Fibroblast of upper back skin (primary cell): Measurements from ENCODE around the gene DAW1.

ENCODE experiments used
- DNase-seq: peaks from one replicate; pipeline ENCODE4 v3.0.0-alpha.2; 2013

Gene DAW1

DNA sequence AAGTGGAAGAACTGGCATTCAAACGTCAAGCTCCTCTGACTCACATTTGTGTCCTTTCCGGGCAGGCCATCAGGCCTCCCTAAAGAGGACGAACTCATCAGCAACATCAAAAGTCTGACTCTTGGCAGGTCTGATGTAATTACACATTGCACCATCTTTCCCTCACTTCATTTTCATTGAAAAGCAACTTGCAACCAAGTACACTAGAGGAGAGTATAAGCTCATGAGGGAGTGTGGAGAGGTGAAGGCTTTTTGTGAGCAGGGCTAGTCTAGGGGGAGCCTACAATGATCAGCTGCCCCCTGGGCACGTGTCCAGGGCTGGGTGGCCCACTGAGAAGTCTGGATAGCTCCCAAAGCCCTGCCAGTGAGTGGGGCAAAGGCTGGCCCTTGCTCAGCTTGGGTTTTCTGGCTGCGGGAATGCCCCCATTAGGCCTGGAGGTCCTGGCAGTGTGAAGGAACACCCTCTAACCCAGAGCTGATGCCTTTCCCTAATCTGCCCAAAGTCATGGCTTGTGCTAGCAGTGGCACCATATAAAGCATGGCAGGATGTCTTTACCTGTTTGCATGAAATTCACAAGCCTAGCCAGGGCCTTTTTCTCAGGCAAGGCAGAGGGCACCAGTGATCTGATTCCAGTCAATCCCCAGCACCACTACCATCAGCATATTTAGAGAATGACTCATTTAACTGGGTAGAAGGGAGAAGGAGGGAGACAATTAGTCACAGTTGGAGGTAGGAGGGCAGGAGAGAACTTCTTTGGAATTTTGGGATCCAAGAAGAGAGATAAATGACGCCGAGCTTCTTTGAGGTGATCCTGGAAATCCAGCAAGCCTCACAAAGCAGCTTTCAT lies 8.5 kb upstream of the DAW1 start:
- DNase-seq = peak; percentile 77

DNA sequence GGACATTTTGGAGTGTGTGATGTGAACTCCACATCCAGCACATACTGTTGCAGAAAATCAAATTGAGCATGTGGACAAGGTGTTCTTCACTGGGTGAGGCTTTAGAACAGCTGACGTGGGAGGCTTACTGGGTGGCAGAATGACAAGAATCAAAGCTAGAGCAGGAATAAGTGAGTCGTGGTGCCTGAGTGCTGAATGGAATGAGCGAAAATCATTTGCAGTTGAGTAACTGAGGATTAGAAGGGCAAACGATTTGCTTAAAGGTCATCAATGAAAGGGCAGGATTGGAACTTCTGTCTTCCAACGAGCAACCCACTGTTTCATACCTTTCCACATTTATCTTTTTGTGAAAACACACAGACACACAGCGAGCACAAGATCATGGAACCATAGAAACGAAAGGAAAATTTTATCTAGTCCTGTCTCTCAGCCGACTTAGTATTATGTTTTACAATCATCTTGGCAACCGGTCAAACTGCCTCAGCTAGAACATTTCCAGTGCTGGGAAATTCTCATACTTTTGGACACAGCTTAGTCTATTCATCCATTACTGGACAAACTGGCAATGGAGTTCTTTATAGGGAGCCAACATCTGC lies 7.2 kb upstream of the DAW1 start:
- peak; percentile 46 for DNase-seq

DNA sequence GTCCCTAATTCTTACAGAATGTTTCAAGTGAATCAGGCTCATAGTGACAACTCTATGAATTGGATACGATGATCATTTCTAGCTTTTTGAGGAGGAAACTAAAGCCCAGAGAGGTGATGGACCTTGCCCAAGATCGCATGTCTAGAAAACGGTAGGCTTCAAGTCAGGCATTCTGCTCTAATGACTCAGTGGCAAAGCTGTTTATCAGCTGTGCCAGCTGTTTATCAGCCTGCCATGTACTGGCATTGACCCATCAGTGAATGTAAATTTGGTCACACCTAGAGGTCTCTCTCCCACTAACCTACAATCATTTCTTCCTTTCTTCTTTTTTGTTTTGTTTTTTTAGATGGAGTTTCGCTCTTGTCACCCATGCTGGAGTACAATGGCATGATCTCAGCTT lies 6.1 kb upstream of the DAW1 start:
- no peak for DNase-seq

DNA sequence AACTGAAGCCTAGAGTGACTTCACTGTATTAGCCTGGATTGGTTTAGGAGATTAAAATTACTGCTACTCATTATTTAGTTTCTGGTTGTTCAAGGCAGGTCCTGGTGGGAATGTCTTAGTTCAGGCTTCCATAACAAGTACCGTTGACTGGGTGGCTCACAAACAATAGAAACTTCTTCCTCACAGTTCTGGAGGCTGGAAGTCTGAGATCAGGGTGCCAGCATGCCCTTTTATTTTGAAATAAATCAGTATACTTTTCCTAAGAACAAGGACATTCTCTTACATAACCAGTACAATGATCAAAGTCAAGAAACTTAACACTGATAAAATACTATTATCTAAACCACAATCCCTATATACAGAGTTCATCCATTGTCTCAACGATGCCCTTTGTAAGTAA lies 4.0 kb upstream of the DAW1 start:
- DNase-seq = no peak

DNA sequence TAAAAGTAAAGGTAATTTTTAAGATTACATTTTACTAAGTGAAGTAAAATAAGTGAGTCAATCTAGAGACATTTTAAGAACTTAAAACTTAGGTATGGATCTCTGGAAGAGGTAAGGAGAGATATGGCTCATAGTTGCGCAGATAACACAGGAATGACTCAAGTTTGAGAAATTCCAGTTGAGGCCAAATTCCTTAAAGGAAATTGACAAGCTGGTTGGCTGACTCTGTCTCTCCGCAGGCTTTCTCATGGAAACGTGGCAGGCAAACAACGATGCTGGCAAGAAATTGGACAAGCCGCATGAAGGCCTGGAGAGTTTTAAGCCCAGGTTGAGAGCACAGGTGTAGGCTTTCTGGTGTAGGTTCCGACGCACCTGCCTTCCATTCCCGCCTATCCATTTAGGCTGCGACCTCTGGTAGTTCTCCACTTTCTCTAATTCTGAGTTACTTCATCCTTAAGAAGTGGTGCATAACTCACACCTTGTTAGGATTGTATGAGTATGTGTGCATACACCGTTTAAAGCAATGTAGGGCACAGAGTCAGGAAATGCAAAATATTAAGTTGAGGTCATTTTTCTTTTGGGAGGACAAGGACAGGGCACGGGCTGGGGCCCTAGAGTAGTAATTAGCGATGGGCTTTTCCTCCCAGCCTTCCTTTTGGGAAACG lies 589 bp upstream of the DAW1 start:
- peak; percentile 89 for DNase-seq

DNA sequence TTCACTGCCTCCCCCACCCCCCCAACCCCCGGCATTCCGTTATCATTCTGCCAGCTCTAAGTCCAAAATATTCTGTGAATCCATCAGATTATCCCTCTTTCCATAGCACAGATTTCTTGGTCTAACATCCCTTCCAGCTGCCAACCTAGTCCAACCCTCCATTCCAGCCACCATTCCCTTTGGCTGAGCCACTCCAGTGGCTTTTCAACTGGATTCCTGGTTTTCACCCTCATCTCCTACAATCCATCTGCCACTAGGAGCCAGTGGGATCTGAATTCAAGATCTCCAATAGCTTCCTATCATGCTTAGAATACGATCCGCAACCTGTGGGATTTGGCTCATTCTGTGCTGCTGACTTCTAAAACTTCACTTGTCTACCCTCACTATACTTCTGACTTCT lies 1.2 kb downstream of the DAW1 start:
- DNase-seq = no peak

DNA sequence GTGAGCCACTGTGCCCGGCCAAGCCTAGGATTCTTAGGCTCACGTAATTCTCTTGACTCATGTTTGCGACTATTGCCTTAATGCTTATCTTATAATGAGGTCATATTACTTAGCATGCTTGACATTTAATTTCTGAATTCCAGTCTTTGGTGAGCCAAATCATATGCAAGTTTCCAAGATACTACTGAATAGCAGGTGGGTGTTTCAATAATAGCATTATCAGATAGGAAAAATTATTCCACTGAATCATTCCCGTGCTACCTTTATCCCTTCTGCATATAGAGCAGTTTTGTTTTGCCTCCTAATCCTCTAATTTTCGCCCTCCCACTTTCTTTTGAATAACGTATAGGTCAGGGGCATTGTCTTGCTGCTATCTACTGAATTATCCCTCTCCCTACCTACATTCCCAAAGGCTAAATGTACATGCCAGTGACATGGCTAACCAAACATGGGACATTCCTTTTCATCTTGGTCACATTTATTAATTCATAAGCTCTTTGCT lies 4.9 kb downstream of the DAW1 start:
- DNase-seq = no peak

DNA sequence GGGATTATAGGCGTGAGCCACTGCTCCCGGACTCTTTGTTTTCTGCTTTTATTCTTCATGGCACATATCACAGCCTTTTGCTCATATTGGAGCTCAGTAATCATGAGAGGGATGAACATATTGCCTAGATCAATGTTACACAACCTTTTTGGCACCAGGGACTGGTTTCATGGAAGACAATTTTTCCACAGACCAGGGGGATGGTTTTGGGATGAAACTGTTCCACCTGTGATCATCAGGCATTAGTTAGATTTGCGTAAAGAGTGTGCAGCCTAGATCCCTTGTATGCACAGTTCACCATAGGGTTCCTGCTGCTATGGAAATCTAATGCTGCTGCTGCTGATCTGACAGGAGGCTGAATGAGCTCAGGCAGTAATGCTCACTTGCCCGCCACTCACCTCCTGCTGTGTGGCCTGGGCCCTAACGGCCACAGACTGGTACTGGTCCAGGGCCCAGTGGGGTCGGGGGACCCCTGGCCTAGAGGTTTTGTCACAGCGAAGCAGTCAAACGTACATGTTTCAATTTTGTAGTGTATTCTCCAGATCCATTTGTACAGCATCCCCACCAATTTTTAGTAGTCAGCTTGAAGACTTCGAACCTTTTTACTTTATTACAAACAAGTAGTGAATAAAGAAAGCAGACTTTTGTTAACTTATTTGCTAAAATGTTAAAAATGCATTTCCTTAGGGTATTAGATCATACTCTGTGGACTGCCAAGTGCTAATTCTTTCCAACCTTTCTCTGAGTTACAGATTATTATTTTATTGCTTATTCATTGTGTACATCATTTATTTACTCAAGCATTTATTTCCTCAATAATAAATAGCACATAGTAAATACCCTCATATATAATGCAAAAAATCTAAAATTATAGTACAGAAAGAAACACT lies 6.2 kb downstream of the DAW1 start:
- no peak for DNase-seq

DNA sequence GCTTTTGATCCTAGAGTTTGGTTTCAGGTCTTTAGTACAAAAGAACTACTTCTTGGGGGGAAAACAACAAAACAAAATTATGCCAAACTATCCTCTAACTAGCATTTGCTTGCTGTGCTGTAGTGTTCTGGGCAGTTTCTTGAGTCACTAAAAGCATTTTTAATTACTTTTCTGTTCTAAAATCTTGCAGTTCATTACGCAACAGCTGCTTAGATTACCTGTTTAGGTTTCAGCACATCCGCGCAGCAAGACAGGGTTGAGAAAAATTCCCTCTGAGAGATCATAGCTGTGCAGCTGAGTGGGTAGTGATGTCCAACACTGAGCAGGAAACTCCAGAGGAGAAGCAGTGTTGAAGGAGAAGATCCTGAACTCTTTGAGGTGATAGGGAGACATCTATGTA lies 9.0 kb downstream of the DAW1 start:
- no peak for DNase-seq

DNA sequence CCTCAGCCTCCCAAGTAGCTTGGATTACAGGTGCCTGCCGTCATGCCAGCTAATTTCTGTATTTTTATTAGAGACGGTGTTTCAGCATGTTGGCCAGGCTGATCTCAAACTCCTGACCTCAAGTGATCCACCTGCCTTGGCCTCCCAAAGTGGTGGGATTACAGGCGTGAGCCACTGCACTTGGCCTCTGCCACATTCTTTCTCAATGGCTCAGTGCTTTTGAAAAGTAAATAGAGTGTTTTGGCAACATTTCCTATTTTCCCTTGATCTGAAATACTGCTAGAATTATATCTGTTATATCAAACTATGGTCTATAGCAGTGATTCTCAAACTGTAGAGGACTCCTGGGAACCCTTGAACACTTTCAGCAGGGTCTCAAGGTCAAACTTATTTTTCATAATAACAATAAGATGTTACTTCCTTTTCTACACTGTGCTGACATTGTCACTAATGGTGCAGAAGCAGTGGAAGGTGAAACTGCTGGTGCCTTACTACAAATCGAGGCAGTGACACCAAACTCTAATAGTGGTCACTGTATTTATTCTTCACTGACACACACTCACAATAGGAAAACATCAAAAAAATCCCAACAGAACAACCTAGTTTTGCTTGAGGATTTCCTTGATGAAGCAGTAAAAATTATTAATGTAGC lies 10.6 kb downstream of the DAW1 start:
- no peak for DNase-seq

DNA sequence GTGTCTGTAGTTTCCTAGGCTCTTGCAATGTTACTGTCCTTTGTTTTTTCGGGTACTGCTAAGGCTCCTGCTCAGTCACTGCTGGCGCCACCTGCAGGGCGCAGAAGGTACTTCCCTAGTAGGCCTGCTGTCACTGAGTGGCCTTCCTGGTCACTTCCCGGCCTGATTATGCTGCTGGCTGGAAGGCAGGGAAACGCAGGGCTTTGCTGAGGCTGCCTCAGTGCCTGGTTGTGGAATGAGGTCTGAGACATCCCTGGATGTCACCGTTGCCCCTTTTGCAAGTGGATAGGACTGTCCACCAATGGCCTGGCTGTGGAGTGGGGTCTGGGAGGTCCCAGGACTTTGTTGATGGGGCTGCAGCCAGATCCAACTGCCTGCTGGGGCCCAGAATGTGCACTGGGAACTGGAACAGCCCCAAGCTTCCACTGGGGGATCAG lies 13.1 kb downstream of the DAW1 start:
- DNase-seq = peak; percentile 65

DNA sequence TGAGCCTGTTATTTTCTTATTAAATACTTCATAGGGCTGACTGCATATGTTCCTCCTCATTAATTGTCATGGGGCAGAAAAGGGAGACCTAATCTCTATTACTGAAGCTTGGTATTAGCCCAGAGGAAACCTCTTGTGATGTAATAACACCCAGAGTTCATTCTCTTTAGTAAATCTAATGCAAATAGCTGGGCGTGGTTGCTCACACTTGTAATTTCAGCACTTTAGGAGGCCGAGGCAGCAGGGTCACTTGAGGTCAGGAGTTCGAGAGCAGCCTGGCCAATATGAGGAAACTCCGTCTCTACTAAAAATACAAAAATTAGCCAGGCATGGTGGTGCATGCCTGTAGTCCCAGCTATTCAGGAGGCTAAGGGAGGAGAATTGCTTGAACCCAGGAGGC lies 14.7 kb downstream of the DAW1 start:
- DNase-seq = no peak

DNA sequence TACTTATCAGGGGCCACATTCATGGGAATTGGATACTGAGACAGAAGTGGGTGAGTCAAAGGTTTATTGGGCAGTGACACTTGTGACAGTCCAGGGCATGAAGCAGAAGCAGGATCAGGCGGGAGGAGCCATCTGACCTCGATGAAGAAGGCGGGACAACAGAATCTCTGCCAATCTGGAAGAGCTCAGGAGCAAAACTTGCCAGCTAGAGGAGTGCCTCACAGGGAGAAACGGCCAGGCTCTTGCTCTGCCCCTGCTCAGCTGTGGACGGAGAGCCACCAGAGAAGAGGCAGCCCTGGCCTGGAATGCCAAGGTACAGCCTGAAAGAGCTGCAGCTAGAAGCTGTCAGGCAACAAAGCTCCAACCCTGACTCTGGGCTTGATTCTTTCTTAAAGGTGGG lies 16.9 kb downstream of the DAW1 start:
- no peak for DNase-seq

DNA sequence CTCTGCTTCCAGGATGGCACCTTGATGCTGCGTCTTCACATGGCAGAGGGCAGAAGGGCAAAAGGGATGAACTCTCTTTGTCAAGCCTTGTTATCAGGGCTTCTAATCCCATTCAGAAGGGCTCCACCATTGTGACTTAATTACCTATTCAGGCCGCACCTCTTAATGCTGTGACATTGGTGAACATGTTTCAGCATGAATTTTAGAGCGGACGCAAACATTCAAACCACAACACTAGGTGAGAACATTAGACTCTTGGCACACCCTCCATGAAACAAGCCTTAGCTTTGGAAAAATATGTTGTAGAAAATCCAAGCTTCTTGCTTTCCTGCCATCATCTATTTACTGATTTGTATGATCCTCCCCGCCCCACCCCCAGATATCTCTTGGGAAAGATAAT lies 17.9 kb downstream of the DAW1 start:
- DNase-seq = no peak

DNA sequence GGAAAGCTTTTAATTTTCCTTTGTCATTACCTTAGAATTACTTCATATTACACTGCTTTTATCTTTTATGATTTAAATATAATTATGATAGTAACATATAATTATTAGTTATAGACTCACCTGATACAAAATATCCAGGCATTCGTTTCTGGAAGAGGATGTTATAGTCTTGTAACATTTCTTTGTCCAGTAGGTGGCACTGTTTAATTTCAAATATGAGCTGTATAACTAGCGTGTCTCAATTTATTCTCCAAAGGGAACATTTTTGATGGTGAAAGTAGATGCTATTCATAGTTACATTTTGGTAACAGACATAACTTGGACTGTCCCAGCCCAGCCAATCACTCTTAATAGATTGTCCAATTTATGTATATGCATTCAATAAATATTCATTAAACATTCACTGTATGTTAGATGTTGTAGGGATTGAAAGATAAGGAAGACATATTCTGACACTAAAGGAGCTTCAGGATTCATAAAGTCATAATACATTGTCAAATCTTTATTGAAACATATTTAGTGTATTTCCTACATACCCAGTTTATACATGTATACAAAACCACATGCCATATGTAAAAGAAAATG lies 19.2 kb downstream of the DAW1 start:
- peak; percentile 59 for DNase-seq

DNA sequence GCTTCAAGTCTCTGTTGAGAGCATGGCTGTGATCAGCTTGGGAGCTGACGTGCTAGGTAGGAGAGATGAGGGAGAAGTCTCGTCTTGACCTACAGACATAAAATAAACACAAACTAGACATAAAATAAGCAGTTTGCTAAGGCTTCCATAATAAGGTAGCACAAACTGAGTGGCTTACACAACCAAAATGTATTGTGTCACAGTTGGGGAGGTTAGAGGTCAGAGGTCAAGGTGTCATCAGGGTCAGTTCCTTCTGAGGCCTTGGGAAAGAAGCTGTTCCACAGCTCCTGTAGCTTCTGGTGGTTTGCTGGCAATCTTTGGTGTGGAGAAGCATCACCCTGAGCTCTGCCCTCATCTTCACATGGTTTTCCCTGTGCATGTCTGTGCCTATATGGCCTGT lies 20.2 kb downstream of the DAW1 start:
- no peak for DNase-seq

DNA sequence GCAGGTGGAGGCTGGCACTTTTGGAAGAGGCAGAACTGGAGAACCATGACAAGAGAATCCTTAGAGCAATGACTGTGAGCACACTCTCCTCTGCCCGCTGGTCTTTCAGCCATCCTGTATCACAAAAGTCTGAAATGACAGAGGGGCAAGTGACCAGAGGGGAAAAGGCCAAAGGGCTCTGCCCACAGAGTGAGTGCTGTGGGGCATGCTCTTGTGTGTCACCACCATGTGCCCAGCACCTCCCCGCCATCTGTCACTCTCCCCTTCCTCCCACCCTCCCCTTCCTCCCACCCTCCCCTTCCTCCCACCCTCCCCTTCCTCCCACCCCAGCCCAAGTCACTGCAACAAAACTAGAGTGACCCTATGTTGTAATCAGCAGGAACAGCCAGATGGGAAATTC lies 31.9 kb downstream of the DAW1 start:
- no peak for DNase-seq

DNA sequence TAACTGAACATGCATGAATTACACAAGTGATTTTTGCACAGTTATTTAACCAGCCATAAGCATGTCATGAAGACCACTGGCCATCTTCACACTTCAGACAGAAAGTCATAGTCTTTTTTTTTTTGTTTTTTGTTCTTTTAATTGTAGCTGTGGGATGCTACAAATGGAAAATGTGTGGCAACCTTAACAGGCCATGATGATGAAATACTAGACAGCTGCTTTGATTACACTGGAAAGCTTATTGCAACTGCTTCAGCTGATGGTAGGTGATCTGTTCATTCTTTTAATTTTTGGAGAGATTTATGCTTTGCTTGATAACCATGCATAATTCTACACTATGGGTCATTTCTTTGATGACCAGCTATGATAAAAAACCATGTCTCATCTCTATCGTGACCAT lies 35.6 kb downstream of the DAW1 start:
- DNase-seq = no peak

DNA sequence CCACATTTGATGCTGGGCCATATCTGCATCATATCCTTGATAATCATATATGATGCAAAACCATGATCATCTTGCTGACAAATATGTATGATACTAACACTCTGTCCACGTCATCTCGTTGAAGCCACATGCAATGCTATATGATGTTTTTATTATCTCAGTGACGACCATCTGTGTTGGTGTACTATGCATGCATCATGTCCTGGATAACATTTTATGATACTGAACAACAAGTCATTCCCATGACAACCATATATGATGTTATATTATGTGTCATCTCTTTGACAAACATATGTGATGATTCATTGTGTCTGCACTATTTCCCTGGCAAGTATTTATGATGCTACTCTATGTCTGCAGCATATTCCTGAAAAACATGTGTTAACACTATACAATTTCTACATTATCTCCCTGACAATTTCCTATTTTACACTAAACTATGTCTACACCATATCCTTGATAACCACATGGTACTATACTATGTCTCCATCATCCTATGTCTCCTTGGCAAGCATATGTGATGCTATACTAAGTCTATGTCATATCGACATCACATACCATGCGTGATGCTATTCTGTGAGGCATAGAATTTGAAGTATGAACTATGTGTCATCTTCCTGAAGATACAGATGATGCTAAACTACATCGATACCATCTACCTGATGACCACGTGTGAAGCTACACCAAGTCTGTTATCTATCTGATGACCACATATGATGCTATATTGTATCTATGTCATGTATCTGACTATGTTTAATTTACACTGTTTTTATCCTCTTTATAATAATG lies 37.0 kb downstream of the DAW1 start:
- peak; percentile 9 for DNase-seq

DNA sequence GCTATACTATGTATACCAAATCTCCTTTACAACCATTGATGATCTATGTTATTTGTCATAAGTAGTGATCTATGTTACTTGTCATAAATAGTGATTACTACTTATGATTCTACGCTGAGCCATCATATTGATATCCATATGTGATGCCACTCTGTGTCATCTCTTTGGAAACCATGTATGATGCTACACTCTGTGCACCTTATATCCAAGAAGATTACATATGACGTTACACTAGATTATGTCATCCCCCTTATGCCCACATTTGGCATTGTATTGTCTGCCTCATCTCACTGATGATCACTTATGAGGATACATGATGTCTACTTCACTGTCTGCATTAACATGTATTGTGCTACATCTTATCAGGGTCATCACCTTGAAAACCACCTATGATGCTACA lies 42.9 kb downstream of the DAW1 start:
- DNase-seq = no peak

DNA sequence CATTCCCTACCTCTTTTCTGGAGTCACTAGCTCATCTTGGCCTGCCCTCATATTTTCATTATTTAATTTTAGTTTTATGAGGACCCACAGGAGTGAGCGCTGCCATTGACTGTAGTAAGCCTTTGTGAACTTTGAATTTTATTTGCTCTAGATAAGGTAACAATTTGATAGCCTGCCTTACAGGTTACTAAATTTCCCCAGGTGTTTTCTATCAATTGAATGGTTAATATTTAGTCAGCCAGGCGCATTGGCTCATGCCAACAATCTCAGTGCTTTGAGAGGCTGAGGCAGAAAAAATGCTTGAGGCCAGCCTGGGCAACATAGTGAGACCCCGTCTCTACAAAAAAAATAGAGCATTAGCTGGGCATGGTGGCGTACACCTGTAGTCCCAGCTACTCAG lies 50.2 kb downstream of the DAW1 start:
- DNase-seq = no peak
